GM12878 (cell line): ENCODE results near the gene VWA3A. TPM values are rescaled to one million over a fixed set of nuclear protein-coding genes. Genes with fewer than 3 reads are reported as not detected.

Source experiments
- ATAC-seq: fragments of 200-7000 bp; cut with Tn5 transposase; 3 replicates; pipeline ENCODE4 v1.9.1; 2020; ENCODE audit warnings: mild to moderate bottlenecking, moderate library complexity
- BruUV-seq: library from RNA; stranded (reverse); fragments of 400-500 nt; replicated peaks from 2 replicates; lab custom pipeline; 2021; lab: Mats Ljungman, UMichigan
- CTCF ChIA-PET: fragments of 300-600 bp; sonication (Branson Sonifier 250); formaldehyde crosslinking; extraction: SDS; loops from one replicate; lab custom pipeline; 2021; ENCODE audit warnings: inconsistent platforms; lab: Yijun Ruan, JAX
- POLR2A ChIA-PET: fragments of 350-600 bp; formaldehyde crosslinking; extraction: SDS; loops from one replicate; lab custom pipeline; 2021; ENCODE audit warnings: inconsistent platforms; lab: Charles Lee
- RAD21 ChIA-PET: fragments of 300-600 bp; sonication (Branson Sonifier 250); formaldehyde crosslinking; loops from one replicate; lab custom pipeline; 2023; ENCODE audit warnings: antibody characterized with exemption; ENCODE audit not compliant: unreplicated experiment; lab: Charles Lee
- SMC1A ChIA-PET: fragments of 300-600 bp; sonication (Branson Sonifier 250); formaldehyde crosslinking; loops from one replicate; lab custom pipeline; 2023; ENCODE audit not compliant: unreplicated experiment, uncharacterized antibody; lab: Charles Lee
- DNase-seq: peaks from one replicate; pipeline ENCODE4 v3.0.0-alpha.2; 2011; ENCODE audit warnings: low read depth, low spot score
- FAIRE-seq: peaks from 3 replicates; lab custom pipeline; 2011; peaks lifted over from hg19 to GRCh38; lab: Jason Lieb, UNC
- H2AFZ ChIP-seq: 2 replicates; pipeline ENCODE4 v1.6.0; 2011; ENCODE audit warnings: low read depth, low read length, control low read depth; ENCODE audit not compliant: control insufficient read depth
- H3K27ac ChIP-seq: 2 replicates; pipeline ENCODE4 v1.5.1; 2011; ENCODE audit warnings: control low read depth; ENCODE audit not compliant: control insufficient read depth, insufficient read depth
- H3K27me3 ChIP-seq, 2 experiments: replicated peaks in 1 of 2; 2 replicates each; pipeline versions ENCODE4 v1.6.0 to v1.6.1; 2011; ENCODE audit warnings: low read length in 1 of 2; ENCODE audit not compliant: control insufficient read depth in 2 of 2, insufficient read depth in 2 of 2
- H3K36me3 ChIP-seq, 2 experiments: 2 replicates each; pipeline ENCODE4 v1.5.1; 2011; ENCODE audit warnings: low read length in 1 of 2; ENCODE audit not compliant: control insufficient read depth in 2 of 2, insufficient read depth in 2 of 2
- H3K4me1 ChIP-seq: 2 replicates; pipeline ENCODE4 v1.6.1; 2011; ENCODE audit warnings: mild to moderate bottlenecking, low read length, moderate library complexity, mixed read lengths; ENCODE audit not compliant: control insufficient read depth, insufficient read depth
- H3K4me2 ChIP-seq: 2 replicates; pipeline ENCODE4 v1.6.0; 2011; ENCODE audit warnings: control low read depth; ENCODE audit not compliant: control insufficient read depth, insufficient read depth
- H3K4me3 ChIP-seq: fragments of 200-600 bp; sonication (generic); 2 replicates; pipeline ENCODE4 v1.5.1; 2016
- H3K79me2 ChIP-seq: 2 replicates; pipeline ENCODE4 v1.6.0; 2011; ENCODE audit warnings: low read length; ENCODE audit not compliant: control insufficient read depth, insufficient read depth
- H3K9ac ChIP-seq: 2 replicates; pipeline ENCODE4 v1.8.0; 2011; ENCODE audit warnings: low read length, control low read depth, mixed read lengths; ENCODE audit not compliant: control insufficient read depth, insufficient read depth
- H3K9me3 ChIP-seq: replicated peaks from 3 replicates; pipeline ENCODE4 v1.5.1; 2011; ENCODE audit warnings: mild to moderate bottlenecking, low read length; ENCODE audit not compliant: control insufficient read depth, insufficient read depth
- H4K20me1 ChIP-seq: 2 replicates; pipeline ENCODE4 v1.6.0; 2011; ENCODE audit not compliant: control insufficient read depth, insufficient read depth
- BCL11A ChIP-seq: IDR thresholded peaks from 2 replicates; pipeline ENCODE4 v1.6.1; 2011; ENCODE audit warnings: low read depth, low read length
- ELK1 ChIP-seq: IDR thresholded peaks from 2 replicates; pipeline ENCODE4 v1.6.1; 2012; ENCODE audit warnings: low read depth, low read length, improper control_type of control experiment
- FOXM1 ChIP-seq: IDR thresholded peaks from 2 replicates; pipeline ENCODE4 v1.6.1; 2012; ENCODE audit warnings: low read depth, mild to moderate bottlenecking, inconsistent platforms, low read length, moderate library complexity
- NR2F1 ChIP-seq: fragments of 450-650 bp; conservative IDR thresholded peaks from 2 replicates; pipeline ENCODE4 v1.6.1; 2017; ENCODE audit warnings: mild to moderate bottlenecking
- PKNOX1 ChIP-seq: fragments of 450-650 bp; IDR thresholded peaks from 2 replicates; pipeline ENCODE4 v1.6.1; 2016; ENCODE audit warnings: mild to moderate bottlenecking
- ZBTB11 ChIP-seq: fragments of 450-650 bp; formaldehyde crosslinking; IDR thresholded peaks from 2 replicates; pipeline ENCODE4 v1.5.0; 2022; ENCODE audit warnings: mild to moderate bottlenecking, missing genetic modification characterization
- WGBS: methylation state at CpG from one replicate; pipeline ENCODE4 v1.1.6; 2016; ENCODE audit warnings: low lambda C conversion rate; ENCODE audit not compliant: insufficient replicate concordance, insufficient coverage; ENCODE audit errors: missing lambda C conversion rate; 5-methylcytosine and 5-hydroxymethylcytosine counted together
- in situ Hi-C: fragments of 300-500 bp; cut with MboI; formaldehyde crosslinking; loops from 9 replicates; pipeline ENCODE4 v1.14.3; 2018; ENCODE audit warnings: mixed read lengths
- intact Hi-C: fragments of 100-400 bp; cut with micrococcal nuclease; formaldehyde crosslinking; loops from one replicate; pipeline ENCODE4 v1.14.2; 2022; ENCODE audit not compliant: unreplicated experiment
- polyA plus RNA-seq, 11 experiments: library from polyadenylated mRNA; depleted of rRNA in 4 of 11; unstranded in 6 of 11; stranded (reverse) in 5 of 11; fragments of >200 nt; fragmentation: Nextera tagmentation in 4 of 11; fragmentation: Illumina TruSeq in 1 of 11; extraction: Ambion mirVana in 4 of 11; extraction: Trizol in 1 of 11; gene quantifications; 1 replicate in 1 of 11; 2 replicates in 10 of 11; pipeline versions ENCODE4 v1.2.1 to v1.2.3, GENCODE V29; 2011 to 2016; ENCODE audit warnings: inconsistent platforms in 2 of 11, missing spikeins in 2 of 11, low read depth in 1 of 11
- total RNA-seq, 4 experiments: library from RNA; depleted of rRNA in 3 of 4; stranded (reverse); fragments of >200 nt in 3 of 4; fragmentation: Illumina TruSeq in 1 of 4; extraction: Trizol in 1 of 4; gene quantifications; 2 replicates each; pipeline versions ENCODE4 v1.2.1 to v1.2.3, GENCODE V29; 2013 to 2021
- TF ChIP-seq, protein P1 (sequence below): IDR thresholded peaks from 2 replicates; pipeline ENCODE4 v1.6.1; 2012; ENCODE audit warnings: mild to moderate bottlenecking, low read depth, low read length

VWA3A gene
- total and polyA plus RNA-seq, 10 of the 15 experiments (the other 5 are each of a cell fraction or from before 2014, with no cell fraction given): 0.01 TPM; not detected in 9

DNA sequence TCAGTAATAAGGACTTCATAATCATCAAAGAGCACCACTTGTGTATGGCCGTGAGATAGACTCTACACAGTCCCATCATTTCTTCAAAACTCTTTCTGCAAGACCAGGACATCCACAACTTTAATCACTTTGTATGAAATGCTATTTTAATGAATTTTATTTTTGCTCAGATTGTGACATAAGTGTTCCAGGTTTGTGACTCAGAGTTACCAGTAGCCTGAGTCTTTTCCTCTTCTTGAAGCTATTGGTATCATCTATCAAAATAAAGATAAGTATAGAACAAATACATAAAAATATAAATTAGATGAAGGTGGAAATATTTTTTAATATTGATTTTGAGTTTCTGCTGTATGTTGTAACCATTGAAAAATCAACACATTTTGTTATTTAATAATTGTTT, 16.6 kb upstream of the VWA3A start:
- FAIRE-seq (no peak), ATAC-seq (no peak), DNase-seq (no peak)
- H3K9me3 ChIP-seq: no peaks in the 10 kb centered on the region
- H3K4me3 ChIP-seq: no peak overlapping the region
- no peaks in the 10 kb centered on the region; a peak in 1 of 4 replicates for H3K36me3 ChIP-seq
- POLR2A ChIA-PET: interaction anchor here (0.9 to 1.0 kb wide), 2 partner anchors 39 to 72 kb away, joined by 3 to 4 read pairs; no protein-coding TSS in a partner anchor
- CTCF ChIA-PET: interaction anchor here (0.7 to 6.0 kb wide), 7 partner anchors 39 to 418 kb away, joined by 3 to 686 read pairs (median 4); partner anchors contain the start of genes MOSMO and PDZD9
- intact Hi-C loops: loop anchor here (2.0 kb wide), 1 partner anchor 113 kb away; no protein-coding TSS in a partner anchor
- H3K79me2 ChIP-seq: no peaks in the 10 kb centered on the region
- SMC1A ChIA-PET: interaction anchor here (0.8 to 6.0 kb wide), 8 partner anchors 9 to 123 kb away, joined by 3 to 567 read pairs (median 4); partner anchors contain the start of genes MOSMO, PDZD9 and UQCRC2
- TF ChIP-seq, protein P1, sequence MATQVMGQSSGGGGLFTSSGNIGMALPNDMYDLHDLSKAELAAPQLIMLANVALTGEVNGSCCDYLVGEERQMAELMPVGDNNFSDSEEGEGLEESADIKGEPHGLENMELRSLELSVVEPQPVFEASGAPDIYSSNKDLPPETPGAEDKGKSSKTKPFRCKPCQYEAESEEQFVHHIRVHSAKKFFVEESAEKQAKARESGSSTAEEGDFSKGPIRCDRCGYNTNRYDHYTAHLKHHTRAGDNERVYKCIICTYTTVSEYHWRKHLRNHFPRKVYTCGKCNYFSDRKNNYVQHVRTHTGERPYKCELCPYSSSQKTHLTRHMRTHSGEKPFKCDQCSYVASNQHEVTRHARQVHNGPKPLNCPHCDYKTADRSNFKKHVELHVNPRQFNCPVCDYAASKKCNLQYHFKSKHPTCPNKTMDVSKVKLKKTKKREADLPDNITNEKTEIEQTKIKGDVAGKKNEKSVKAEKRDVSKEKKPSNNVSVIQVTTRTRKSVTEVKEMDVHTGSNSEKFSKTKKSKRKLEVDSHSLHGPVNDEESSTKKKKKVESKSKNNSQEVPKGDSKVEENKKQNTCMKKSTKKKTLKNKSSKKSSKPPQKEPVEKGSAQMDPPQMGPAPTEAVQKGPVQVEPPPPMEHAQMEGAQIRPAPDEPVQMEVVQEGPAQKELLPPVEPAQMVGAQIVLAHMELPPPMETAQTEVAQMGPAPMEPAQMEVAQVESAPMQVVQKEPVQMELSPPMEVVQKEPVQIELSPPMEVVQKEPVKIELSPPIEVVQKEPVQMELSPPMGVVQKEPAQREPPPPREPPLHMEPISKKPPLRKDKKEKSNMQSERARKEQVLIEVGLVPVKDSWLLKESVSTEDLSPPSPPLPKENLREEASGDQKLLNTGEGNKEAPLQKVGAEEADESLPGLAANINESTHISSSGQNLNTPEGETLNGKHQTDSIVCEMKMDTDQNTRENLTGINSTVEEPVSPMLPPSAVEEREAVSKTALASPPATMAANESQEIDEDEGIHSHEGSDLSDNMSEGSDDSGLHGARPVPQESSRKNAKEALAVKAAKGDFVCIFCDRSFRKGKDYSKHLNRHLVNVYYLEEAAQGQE: no peak
- no peak for TF ChIP-seq ZBTB11
- TF ChIP-seq PKNOX1: no peak
- no peak for TF ChIP-seq BCL11A
- TF ChIP-seq NR2F1: no peak
- TF ChIP-seq ELK1: no peak
- TF ChIP-seq FOXM1: no peak
- WGBS: 100% methylated on average over 1 of the region's 1 CpG
- RAD21 ChIA-PET: interaction anchor here (0.7 to 5.9 kb wide), 4 partner anchors 24 to 129 kb away, joined by 3 to 466 read pairs (median 3); partner anchors contain the start of genes MOSMO and PDZD9
- H4K20me1 ChIP-seq: no peaks in the 10 kb centered on the region
- no peak overlapping the region for H2AFZ ChIP-seq
- no peak overlapping the region for H3K9ac ChIP-seq
- H3K4me2 ChIP-seq: no peak overlapping the region
- no TSS peak for BruUV-seq
- in situ Hi-C loops: no loop called here
- no peak overlapping the region for H3K27ac ChIP-seq
- no peaks in the 10 kb centered on the region for H3K27me3 ChIP-seq
- H3K4me1 ChIP-seq: no peaks in the 10 kb centered on the region
